GM19193 (cell line): Measurements from ENCODE around the gene ABTB2.

ENCODE experiments used
- POLR2A ChIP-seq: IDR thresholded peaks from 4 replicates; pipeline ENCODE4 v1.6.1; 2011; ENCODE audit not compliant: insufficient read depth, insufficient read length; ENCODE audit errors: extremely low read depth

Gene ABTB2

DNA sequence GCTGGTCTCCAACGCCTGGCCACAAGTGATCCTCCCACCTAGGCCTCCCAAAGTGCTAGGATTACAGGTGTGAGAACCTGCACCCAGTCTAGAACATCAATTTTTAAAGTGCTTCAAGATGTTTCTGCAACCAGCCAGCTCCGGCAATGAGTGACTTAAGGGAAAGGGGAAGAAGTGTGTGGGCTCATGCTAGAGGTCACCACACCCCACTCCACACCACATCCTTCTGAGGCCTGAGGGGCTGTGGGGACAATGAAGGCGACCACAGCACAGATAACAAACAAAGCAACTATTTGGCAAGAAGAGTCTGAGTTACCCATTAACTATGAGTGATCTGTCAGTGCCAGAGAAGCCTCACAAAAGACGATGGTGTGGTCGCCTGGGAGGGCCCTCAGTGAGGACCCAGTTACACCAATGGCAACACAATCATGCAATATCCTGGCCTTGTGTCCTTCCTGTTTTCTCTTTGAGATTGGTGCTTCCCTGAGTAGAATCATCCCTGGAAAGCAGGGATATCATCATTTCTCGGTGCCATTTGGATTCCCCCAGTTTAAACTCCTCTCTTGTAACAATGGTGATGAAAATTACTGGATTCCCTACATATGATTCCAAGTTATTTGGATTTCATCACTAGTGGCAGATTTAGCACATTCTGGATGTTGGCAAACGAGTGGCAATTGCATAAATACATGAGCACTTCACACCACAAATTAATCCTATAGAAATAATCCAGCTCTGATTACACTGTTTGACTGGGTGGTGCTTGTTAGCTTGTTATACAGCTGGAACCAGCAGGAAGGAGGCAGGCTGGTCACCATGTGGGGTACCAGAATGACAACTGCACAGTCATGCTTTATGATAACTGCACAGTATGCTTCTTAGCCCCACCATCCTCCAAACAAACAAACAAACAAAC, 18.4 kb downstream of the ABTB2 start:
- no peak for TF ChIP-seq POLR2A

DNA sequence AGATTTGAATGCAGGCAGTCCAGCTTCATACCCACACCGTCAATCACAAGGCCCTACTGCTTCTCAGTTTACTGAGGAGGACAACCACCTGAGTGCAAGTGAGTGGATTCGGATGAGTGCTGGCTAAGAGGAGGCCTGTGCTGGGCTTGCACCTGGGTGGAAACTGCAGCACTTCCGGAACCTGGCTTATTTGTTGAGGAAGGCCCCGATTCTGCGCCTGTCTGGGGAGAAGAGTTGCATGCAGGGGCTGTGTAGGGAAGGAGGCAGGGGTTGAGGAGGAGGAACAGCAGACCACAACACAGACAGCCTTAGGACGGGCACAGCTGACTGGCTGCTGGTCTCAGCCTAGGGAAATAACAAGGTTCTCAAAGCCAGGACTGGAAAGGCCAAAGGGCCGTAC, 20.8 kb downstream of the ABTB2 start:
- TF ChIP-seq POLR2A: no peak

DNA sequence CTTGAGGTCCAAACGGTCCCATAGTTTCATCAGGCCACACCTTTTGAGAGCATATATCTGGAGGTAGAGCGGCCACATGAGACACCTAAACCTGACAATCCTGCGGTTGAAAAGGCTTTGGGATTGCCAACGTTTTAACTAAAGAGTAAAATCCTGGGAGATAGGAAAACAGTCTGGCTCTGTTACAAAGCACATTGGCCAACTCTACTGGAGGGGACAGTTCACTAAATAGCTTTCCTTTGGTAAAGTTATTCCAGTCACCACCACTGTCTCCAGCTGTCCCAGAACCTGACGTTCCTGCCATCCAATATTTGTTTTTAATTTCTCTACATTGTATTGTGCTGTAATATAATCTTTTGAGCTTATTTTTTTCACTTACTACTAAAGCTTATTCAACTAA, 22.0 kb downstream of the ABTB2 start:
- TF ChIP-seq POLR2A: no peak

DNA sequence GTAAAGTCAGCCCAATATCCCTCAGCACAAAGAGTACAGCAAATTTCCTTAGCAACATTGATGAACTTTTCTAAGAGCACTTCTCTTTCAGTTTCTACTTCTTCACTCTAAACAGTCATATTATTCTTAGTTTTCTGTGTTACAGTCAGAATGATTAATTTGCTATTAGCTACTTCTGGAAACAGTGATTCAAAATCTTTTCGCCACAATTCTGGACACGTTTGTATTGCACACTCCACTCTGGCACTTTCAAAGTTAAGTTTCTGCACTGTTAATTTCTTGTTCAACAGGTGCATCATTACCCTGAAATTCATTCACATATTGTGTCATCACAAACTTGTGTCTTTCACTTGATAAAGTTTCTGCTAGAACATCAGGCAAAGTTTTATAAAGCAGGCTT, 22.5 kb downstream of the ABTB2 start:
- TF ChIP-seq POLR2A: no peak

DNA sequence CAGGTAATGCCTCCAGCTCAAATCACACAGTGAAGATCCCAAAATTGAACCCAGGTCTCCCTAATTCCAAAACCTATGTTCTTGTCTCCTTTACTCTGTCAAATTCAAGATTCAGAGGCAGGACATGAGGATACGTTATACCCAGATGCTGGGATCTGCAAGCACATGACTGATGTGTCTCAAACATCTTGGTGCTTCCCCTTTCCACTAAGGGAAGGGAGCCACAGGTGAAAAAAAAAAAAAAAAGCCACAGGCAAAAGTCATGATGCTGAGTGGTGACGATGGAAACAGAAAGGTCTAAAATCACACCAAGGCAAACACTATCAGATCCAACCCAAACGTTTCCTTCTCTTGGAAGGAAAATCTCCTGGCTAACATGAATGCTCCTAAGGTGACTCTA, 24.0 kb downstream of the ABTB2 start:
- no peak for TF ChIP-seq POLR2A

DNA sequence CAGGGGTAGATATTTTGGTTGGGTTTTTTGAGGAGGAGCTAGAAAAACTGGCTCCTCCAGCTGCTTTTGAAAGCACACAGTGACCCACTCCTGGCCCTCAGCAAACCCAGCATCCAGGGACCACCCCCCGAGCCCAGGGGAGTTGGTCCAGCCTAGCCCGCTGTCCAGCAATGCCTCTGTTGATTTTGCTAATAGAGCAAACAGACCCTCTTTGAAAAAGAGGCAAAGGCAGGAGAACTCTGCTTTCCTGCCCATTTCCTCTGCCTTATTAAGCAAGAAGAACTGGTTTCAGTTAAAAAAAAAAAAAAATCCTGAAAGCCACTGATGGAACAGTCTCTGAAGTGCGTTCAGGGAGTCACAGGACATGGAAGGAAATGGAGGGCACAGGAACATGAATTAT, 25.3 kb downstream of the ABTB2 start:
- no peak for TF ChIP-seq POLR2A

DNA sequence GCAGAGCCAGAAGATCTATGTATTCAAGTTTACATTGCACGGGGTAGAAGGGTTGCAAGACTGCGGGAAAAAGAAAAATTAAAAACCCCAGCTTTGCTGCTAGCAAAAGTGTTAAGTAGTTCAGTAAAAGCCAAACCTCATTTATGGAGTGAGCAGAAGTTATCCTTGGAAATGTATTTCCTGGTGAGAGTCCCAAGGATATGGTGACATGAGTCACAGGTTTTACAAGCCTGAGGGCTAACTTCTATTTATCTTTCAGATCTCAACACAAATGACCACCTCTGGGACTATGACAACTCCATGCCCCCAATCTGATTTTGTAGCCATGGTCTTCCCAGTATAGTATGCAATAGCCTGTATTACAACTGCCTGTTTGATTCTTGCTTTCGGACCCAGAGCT, 26.1 kb downstream of the ABTB2 start:
- TF ChIP-seq POLR2A: no peak

DNA sequence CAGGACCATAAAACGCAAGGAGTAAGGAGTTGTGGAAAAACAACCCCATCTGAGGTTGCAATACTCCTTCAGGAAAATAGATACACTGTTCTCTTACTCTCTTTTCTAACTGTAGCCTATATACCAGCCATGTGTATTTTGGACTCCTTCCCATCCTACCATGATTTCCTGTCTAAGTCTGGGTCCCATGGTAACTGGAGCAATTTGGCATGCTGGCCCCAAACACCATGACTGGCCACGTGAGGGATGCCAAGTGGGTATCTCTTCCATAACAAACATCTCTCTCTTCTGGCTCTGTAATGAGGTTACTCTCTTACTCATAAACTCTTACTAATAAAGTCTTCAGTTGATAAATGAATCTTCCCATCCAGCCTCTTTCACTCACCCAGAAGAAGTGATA, 26.5 kb downstream of the ABTB2 start:
- no peak for TF ChIP-seq POLR2A

DNA sequence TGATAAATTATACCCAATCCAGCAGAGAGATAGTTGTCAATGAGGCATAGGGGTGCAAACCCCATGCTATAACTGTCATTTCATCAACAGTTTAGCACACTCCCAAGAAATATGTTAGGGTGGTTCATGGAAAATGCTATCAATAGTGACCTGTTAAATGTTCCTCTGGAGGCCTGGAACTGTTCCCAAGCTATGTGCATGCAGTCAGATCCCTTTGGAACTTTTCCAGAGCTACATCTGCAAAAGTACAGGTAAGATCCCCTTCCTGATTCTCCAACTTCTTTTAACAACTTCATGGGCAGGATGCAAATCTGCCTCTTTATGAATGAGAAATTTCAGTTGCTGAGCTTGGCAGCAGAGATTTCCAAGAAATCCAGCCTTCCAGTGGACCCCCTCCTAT, 27.2 kb downstream of the ABTB2 start:
- no peak for TF ChIP-seq POLR2A

DNA sequence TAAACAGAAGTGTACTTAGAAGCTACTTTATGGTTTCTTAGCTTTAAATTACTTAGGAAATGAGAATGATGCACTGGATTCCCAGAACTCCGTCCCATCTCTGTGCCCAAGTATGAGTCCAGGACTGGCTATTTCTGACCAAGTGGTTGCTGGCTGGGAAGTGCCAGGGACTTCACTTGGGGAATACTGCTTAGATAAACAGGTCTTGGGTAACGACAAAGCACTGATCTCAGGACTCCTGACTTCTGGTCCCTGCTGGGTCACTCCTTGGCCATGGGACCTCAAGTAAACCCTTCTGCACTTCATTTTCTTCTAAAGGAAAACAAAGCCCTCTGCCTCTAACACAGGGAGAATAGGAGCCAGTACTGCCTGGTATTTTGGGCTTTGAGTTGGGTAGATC, 27.9 kb downstream of the ABTB2 start:
- TF ChIP-seq POLR2A: no peak

DNA sequence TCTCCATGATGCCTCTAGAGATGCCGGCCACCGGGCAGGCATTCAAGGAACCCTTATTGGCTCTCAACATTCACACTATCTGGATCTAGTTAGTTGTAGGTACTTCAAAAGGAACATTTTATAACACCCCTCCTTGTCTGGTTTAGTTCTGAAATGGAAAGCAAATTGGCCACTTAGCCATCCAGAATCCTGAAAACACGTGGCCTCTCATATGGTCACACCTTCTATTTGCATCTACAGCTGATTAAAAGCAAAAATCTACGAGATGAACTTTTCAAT, 29.2 kb downstream of the ABTB2 start:
- TF ChIP-seq POLR2A: no peak

DNA sequence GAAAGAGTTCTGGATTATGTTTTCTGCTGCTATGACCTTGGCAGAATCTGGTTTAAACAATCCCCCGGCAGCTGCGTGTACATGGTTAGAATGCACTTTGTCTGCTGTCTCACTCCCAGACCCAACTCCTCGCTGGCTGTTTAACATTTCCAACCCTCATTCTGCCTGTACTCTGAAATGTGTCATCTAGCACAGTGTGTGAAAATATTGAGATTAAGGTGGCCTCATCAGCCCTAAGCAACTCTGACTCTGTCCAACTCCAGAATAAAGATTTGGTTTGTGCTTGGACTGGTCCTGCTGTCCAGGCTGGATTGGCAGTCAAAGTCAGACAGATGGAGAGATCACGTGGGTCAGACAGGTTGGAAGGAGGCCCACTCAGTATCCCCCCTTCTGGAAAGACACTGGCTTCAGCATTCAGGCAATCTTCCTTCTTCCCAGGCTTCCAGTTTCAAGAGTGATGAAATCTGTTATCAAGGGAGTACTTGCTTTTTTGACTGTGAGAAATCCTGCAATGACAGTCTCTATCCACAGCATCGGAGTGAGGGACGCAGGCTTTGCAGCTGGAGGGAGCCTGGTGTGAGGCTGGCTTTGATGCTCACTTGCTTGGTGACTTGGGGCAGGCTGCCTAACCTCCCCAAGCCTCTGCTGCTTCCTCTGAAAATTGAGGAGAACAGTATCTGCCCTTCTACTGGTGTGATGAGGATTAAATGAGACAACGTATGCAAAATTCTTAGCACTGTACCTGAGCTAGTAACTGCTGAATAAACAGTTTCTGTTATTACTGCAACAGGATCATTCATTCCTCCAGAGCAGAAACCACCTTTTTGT, 29.8 kb downstream of the ABTB2 start:
- no peak for TF ChIP-seq POLR2A

DNA sequence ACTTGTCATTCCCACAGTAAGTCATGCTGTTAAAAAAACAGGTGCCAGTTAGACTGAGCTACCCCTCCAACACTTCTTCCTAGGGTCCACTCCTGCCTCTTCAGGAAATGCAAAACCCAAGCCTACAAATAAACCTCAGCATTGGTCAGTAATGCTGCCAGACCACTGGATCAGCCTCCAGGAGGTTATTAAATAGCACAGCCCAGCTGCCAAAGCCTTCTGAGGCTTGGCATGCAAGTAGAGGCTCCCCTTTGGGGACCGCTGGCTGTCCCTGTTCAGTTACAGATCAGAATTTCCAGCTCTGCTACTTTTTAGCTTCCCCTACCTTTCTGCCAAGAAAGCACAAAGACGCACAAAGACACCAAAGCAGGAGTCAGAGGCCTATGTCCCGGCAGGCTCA, 33.3 kb downstream of the ABTB2 start:
- TF ChIP-seq POLR2A: no peak

DNA sequence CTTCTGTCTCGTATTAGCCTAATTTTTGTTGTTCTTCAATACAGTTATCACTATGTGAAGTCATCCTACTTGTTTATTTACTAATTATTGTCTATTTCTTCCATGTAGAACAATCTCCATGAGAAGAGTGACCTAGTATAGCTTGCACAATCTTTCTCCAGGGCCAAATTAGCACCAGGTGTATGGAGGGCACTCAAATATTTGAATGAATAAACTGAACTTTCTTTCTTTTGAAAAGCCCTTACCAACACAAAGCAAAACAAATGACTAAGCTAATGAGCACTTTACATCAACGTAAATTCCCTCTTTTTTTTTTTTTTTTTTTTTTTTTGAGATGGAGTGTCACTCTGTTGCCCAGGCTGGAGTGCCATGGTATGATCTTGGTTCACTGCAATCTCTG, 34.2 kb downstream of the ABTB2 start:
- TF ChIP-seq POLR2A: no peak

DNA sequence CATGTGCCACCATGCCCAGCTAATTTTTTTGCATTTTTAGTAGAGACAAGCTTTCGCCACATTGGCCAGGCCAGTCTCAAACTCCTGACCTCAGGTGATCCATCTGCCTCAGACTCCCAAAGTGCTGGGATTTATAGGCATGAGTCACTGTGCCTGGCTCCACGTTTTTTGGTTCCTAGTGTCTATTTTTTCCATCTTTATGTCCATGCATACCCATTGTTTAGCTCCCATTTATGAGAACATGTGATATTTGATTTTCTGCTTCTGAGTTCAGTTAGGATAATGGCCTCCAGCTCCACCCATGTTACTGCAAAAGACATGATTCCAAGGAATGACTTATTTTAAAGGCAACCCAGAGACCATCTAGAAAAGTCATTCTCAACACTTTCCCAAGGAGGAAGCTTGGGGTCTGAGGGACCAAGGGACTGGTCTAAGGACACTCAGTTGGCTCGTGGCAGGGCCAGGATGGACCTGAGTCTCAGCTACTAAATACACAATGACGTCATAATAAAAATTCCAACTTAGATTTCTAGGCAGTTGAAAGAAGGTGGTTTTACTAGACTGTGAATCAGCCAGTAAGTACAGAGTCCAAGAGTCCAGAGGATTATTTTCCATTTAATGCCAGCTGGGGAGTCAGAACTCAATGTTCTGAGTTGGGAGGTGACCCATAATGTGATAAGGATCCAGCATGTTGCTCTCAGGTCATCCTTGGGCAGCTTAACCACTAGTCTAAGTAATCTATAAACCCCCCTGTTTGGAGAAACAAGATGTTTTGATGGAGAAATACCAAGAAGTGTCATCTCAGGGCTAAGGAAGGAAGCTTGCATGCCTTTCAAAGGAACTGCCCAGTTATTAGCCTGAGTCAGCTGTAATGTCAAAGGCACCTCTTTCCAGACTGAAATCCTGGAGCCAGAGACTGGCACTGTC, 39.4 kb downstream of the ABTB2 start:
- TF ChIP-seq POLR2A: no peak
